Transverse colon (tissue), 4 donors: Measurements from ENCODE around the gene TIMM29. TPM values are rescaled to one million over a fixed set of nuclear protein-coding genes. Genes with fewer than 3 reads are reported as not detected.

Experiments
- DNase-seq: peaks from one replicate; pipeline ENCODE4 v3.0.0-alpha.2; 2019
- H3K27ac ChIP-seq, 4 donors: fragments of 200-600 bp; sonication (generic); 2 replicates each; pipeline ENCODE4 v1.5.1; 2016 to 2018; ENCODE audit warnings: inconsistent platforms in 4 of 4
- H3K27me3 ChIP-seq: fragments of 200-600 bp; sonication (generic); 2 replicates; pipeline ENCODE4 v1.5.1; 2017; ENCODE audit warnings: inconsistent platforms
- H3K36me3 ChIP-seq, 4 donors: fragments of 200-600 bp; sonication (generic); 2 replicates each; pipeline ENCODE4 v1.5.1; 2017 to 2019; ENCODE audit warnings: inconsistent platforms in 4 of 4
- H3K4me1 ChIP-seq, 4 donors: fragments of 200-600 bp; sonication (generic); 2 replicates each; pipeline ENCODE4 v1.5.1; 2017 to 2020; ENCODE audit warnings: inconsistent platforms in 4 of 4
- H3K4me3 ChIP-seq, 4 donors: fragments of 200-600 bp; sonication (generic); 1 replicate in 1 of 4; 2 replicates in 3 of 4; pipeline versions ENCODE4 v1.5.1 to v1.6.1; 2017 to 2019; ENCODE audit warnings: inconsistent platforms in 4 of 4
- H3K9me3 ChIP-seq, 2 donors: fragments of 200-600 bp; sonication (generic); 2 replicates each; pipeline ENCODE4 v1.5.1; 2017 to 2019; ENCODE audit warnings: inconsistent platforms in 2 of 2
- CTCF ChIP-seq, 5 experiments: fragments of 200-600 bp in 3 of 5; fragments of 450-650 bp in 2 of 5; sonication (generic) in 3 of 5; IDR thresholded peaks; 1 replicate in 2 of 5; 2 replicates in 3 of 5; pipeline ENCODE4 v1.5.1; 2016 to 2017; ENCODE audit warnings: antibody characterized with exemption in 5 of 5, inconsistent platforms in 3 of 5, mild to moderate bottlenecking in 2 of 5, moderate library complexity in 1 of 5
- EP300 ChIP-seq: sonication (generic); formaldehyde crosslinking; IDR thresholded peaks from one replicate; pipeline ENCODE4 v1.6.1; 2017; ENCODE audit warnings: antibody characterized with exemption, low read depth
- POLR2A ChIP-seq: fragments of 450-650 bp; IDR thresholded peaks from one replicate; pipeline ENCODE4 v1.6.1; 2016; ENCODE audit warnings: antibody characterized with exemption, mild to moderate bottlenecking, moderate library complexity
- POLR2AphosphoS5 ChIP-seq, 3 donors: sonication (generic); formaldehyde crosslinking; IDR thresholded peaks; one replicate each; pipeline ENCODE4 v1.6.1; 2016; ENCODE audit warnings: antibody characterized with exemption in 3 of 3
- WGBS, 2 donors: methylation state at CpG; one replicate each; pipeline ENCODE4 v1.1.5; 2018; ENCODE audit warnings: low coverage in 1 of 2; 5-methylcytosine and 5-hydroxymethylcytosine counted together
- in situ Hi-C, 4 donors: fragments of 200-750 bp; cut with MboI; loops; one replicate each; pipeline versions ENCODE4 v1.15.0 to v1.15.1; 2017; ENCODE audit warnings: low sequenced_read_pairs in 3 of 4, low pct_ligation_motif_present in 1 of 4, low pct_unique_long_range_greater_than_20kb in 1 of 4
- intact Hi-C: fragments of 100-400 bp; cut with DNase I; formaldehyde crosslinking; loops from one replicate; pipeline ENCODE4 v1.15.1; 2023; ENCODE audit warnings: low total_unique reads
- total RNA-seq, 4 donors: library from RNA; depleted of rRNA; stranded (reverse); fragments of >200 nt; gene quantifications; one replicate each; pipeline ENCODE4 v1.1.0, GENCODE V29; 2016

The TIMM29 gene
- total RNA-seq, 4 donors from 2014 or later, result 40.0 to 45.3 (median 43.2) TPM

- no peak for DNase-seq
- H3K4me1 ChIP-seq, result peaks cover 8 to 52% (median 31%) of the 10 kb centered on the region in 4 donors
- no peak overlapping the region for H3K4me3 ChIP-seq
- H3K27ac ChIP-seq, result peak overlapping the region; percentile 33 to 75 (median 64)
- no peaks in the 10 kb centered on the region for H3K9me3 ChIP-seq
- no peaks in the 10 kb centered on the region for H3K36me3 ChIP-seq
- WGBS, 2 donors, result 72 to 78% methylated on average over 8 to 20 of the region's 20 CpGs
- in situ Hi-C loops, result no loop called here
- no peak for TF ChIP-seq POLR2AphosphoS5 (IDR thresholded peaks at IDR 0.05)
- TF ChIP-seq EP300, result no peak
- TF ChIP-seq POLR2A, result no peak
- TF ChIP-seq CTCF (IDR thresholded peaks at IDR 0.05), result no peak
- intact Hi-C loops, result no loop called here
- H3K27me3 ChIP-seq, result no peaks in the 10 kb centered on the region
These were observed 43.1 kb upstream of the TIMM29 start for GRCh38 chr19:10885201-10886169.

DNA sequence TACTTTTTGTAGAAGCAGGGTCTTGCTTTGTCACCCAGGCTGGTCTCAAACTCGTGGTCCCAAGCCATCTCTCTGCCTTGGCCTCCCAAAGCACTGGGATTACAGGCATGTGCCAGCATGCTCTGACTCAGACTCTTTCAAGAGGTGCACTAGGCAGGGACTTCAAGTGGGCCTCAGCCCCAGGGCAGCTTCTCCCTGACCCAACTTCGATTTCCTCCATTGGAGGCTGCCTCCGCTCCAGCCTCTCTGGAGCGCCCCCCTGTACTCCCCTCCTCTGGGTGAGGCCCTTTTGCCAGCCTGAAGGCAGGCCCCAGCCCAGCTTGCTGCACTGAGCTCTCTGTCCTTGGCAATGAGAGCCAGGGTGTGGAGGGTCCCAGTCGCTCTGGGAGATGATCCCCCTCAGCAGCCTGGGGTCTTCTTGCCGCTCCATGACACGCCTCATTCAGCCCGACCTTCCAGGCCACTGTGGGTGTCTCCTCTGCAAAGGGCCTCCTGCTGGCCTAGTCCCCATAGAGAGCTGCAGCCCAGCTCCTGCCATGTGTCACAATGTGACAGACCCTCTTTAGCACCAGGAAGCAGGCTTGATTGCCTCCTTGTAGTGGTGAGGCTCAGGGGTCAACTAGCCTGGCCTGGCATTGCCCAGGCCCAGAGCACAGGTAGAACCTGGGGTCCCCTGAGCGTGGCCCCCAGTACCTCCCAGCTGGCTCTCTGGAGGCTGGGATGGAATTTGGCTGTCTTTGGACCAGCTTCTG is 40.8 kb upstream of the TIMM29 start:
- Histone ChIP-seq H3K27me3 (no peaks in the 10 kb centered on the region), H3K9me3 (no peaks in the 10 kb centered on the region), H3K4me1 (peaks cover 28 to 60% (median 46%) of the 10 kb centered on the region in 4 donors), H3K27ac (peak overlapping the region in 3 of 4 donors; percentile 13 to 29 (median 17)), H3K36me3 (no peaks in the 10 kb centered on the region), H3K4me3 (no peak overlapping the region)
- in situ Hi-C loops (no loop called here), intact Hi-C loops (no loop called here)
- WGBS, 2 donors, result 76% methylated on average over 9 of the region's 9 CpGs; no CpG with 5 or more reads in 1 of the 2 donors
- TF ChIP-seq CTCF (IDR thresholded peaks at IDR 0.05) (no peak), POLR2A (no peak), POLR2AphosphoS5 (IDR thresholded peaks at IDR 0.05) (no peak), EP300 (no peak)
- no peak for DNase-seq

DNA sequence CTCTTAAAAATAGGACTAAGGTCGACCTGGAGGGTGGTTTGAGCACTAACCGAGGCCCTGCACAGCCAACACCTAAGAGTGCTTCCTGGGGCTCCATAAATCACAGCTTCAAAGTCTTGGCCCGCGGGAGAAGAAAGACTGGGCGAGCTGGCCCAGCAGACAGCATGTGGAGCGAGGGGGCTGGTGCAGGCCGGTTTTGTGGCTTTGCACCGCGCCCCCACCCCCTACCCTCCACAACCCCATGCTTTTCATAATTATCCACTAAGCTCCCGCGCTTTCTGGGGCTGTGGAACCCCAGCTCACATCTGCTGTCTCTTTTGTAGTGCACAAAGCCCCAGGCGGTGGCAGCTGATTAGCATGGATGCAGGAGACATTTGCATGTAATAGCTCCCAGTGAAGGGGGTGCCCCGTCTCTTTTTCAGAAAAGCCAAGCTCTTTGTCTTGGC is 40.2 kb upstream of the TIMM29 start:
- no peaks in the 10 kb centered on the region for H3K27me3 ChIP-seq
- WGBS, 2 donors, result 36% methylated on average over 13 of the region's 13 CpGs; no CpG with 5 or more reads in 1 of the 2 donors
- no peaks in the 10 kb centered on the region for H3K9me3 ChIP-seq
- peak overlapping the region in 3 of 4 donors; percentile 13 to 29 (median 17) for H3K27ac ChIP-seq
- no peak overlapping the region for H3K4me3 ChIP-seq
- TF ChIP-seq CTCF (IDR thresholded peaks at IDR 0.05) (no peak), POLR2AphosphoS5 (IDR thresholded peaks at IDR 0.05) (no peak), EP300 (no peak), POLR2A (no peak)
- in situ Hi-C loops (no loop called here), intact Hi-C loops (no loop called here)
- H3K4me1 ChIP-seq, result peaks cover 28 to 65% (median 48%) of the 10 kb centered on the region in 4 donors
- H3K36me3 ChIP-seq, result no peaks in the 10 kb centered on the region
- DNase-seq, result no peak

DNA sequence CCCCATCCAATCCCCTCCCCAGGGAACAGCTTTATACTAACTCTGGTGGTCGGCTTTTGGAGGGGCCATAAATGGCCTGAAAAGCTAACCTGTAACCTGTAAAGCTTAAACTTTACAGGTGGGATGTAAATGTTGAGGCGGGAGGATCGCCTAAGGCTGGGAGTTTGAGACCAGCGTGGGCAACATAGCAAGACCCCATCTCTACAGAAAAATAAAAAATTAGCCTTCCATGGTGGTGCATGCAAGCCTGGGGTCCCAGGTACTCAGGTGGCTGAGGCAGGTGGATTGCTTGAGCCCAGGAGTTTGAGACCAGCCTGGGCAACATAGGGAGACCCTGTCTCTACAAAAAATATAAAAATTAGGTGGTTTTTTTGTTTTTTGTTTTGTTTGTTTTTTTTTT is 38.7 kb upstream of the TIMM29 start:
- TF ChIP-seq POLR2AphosphoS5 (IDR thresholded peaks at IDR 0.05) (no peak), EP300 (no peak), POLR2A (no peak), CTCF (IDR thresholded peaks at IDR 0.05) (no peak)
- H3K27ac ChIP-seq, result no peak overlapping the region
- intact Hi-C loops (no loop called here), in situ Hi-C loops (no loop called here)
- H3K36me3 ChIP-seq, result no peaks in the 10 kb centered on the region
- DNase-seq, result no peak
- no peaks in the 10 kb centered on the region for H3K27me3 ChIP-seq
- WGBS, 2 donors, result 81 to 94% methylated on average over 3 to 4 of the region's 4 CpGs
- H3K4me1 ChIP-seq, result peaks cover 28 to 56% (median 45%) of the 10 kb centered on the region in 4 donors
- H3K4me3 ChIP-seq, result no peak overlapping the region
- no peaks in the 10 kb centered on the region for H3K9me3 ChIP-seq
